ENCODE data around the gene TOMM20. TPM values are rescaled to one million over a fixed set of nuclear protein-coding genes. Genes with fewer than 3 reads are reported as not detected.
A peak's percentile ranks its signal among the peaks of the same experiment; 100 is the strongest.

Gene TOMM20
- total and polyA plus RNA-seq, 9 of the 15 experiments (the other 6 are each of a cell fraction or from before 2014, with no cell fraction given), result 70.6 to 334 (median 159) TPM

GRCh38 chr1:235074523-235075047 lies 54.1 kb downstream of the TOMM20 start:
- H3K4me3 ChIP-seq, result no peak overlapping the region
- H4K20me1 ChIP-seq (replicated peaks; ENCODE audit: control insufficient read depth, insufficient read depth, low read length), result no peaks in the 10 kb centered on the region
- BruUV-seq (replicated peaks), result no TSS peak
- in situ Hi-C loops (cut with MboI) (no loop called here), intact Hi-C loops (cut with micrococcal nuclease) (no loop called here)
- FAIRE-seq (no peak), ATAC-seq (peak; percentile 48), DNase-seq (ENCODE audit: extremely low read depth in 1 of 4, low spot score in 3 of 4) (no peak)
- peaks cover 3% of the 10 kb centered on the region for H3K9me1 ChIP-seq (ENCODE audit: control insufficient read depth, insufficient read depth, low read length)
- H3K27ac ChIP-seq (ENCODE audit: extremely low read depth, low read depth, low read length), result peak overlapping the region; percentile 31; the same call in 1 of the 3 replicates
- H3K4me1 ChIP-seq (replicated peaks in 1 of 2; ENCODE audit: control insufficient read depth in 2 of 2, insufficient read depth in 2 of 2, low read length in 2 of 2), result peaks cover 21 to 26% of the 10 kb centered on the region in 2 experiments
- POLR2A ChIA-PET, result interaction anchor here (0.6 kb wide), 1 partner anchor 470 kb away, joined by 3 read pairs; no protein-coding TSS in a partner anchor
- CTCF ChIA-PET (ENCODE audit: low intra/inter-chr PET ratio), result interaction anchor here (0.6 kb wide), 1 partner anchor 9 kb away, joined by 4 read pairs; no protein-coding TSS in a partner anchor
- H3K27me3 ChIP-seq (ENCODE audit: control insufficient read depth in 2 of 2, insufficient read depth in 2 of 2, low read length in 2 of 2), result no peaks in the 10 kb centered on the region
- peaks cover 6% of the 10 kb centered on the region for H3K9me3 ChIP-seq (replicated peaks; ENCODE audit: control insufficient read depth, insufficient read depth, low read depth, low read length)
- no peaks in the 10 kb centered on the region for H3K79me2 ChIP-seq (ENCODE audit: control insufficient read depth, insufficient read depth, low read length)
- H3K4me2 ChIP-seq (ENCODE audit: insufficient read depth, low read length), result peak overlapping the region; percentile 30; the same call in 1 of the 2 replicates
- peak overlapping the region in 1 of 2 experiments; percentile 46; a peak in 1 of 4 replicates for H3K9ac ChIP-seq (ENCODE audit: insufficient read depth in 1 of 2, low read depth in 2 of 2, low read length in 2 of 2)
- H3K36me3 ChIP-seq (ENCODE audit: control insufficient read depth, insufficient read depth, low read length), result no peaks in the 10 kb centered on the region; the same call in 2 of the 3 replicates
- H2AFZ ChIP-seq (ENCODE audit: low read depth, low read length), result peak overlapping the region; percentile 86
- 28% methylated on average over 14 of the region's 14 CpGs for WGBS (ENCODE audit: insufficient coverage, low coverage, missing lambda C conversion rate)
- TF ChIP-seq FOXK1 (CRISPR knock-in tag; IDR thresholded peaks at IDR 0.05; ENCODE audit: borderline replicate concordance) (no peak), POU5F1 (IDR thresholded peaks at IDR 0.05; ENCODE audit: borderline replicate concordance, low read depth, low read length, partially characterized antibody) (no peak), ATF3 (IDR thresholded peaks at IDR 0.05) (peak; percentile 26; the same call in 1 of the 2 replicates), ATF3 (CRISPR knock-in tag; conservative IDR thresholded peaks at IDR 0.05) (no peak), ARID1B (IDR thresholded peaks at IDR 0.05) (peak; percentile 42; the same call in 1 of the 2 replicates), HNRNPL (IDR thresholded peaks at IDR 0.05; ENCODE audit: low read depth, low read length) (no peak), JUND (IDR thresholded peaks at IDR 0.05; ENCODE audit: borderline replicate concordance, low read depth, low read length) (peak; percentile 19; the same call in 1 of the 2 replicates), JUND (tag; IDR thresholded peaks at IDR 0.05; ENCODE audit: borderline replicate concordance, low read depth, low read length) (0 out of 3 replicates have a peak, but pooled peaks have one; percentile 25), TAF1 (IDR thresholded peaks at IDR 0.05; ENCODE audit: control insufficient read depth, extremely low read depth, insufficient read depth, low read length, severe bottlenecking) (no peak), GATA2 (CRISPR knock-in tag; IDR thresholded peaks at IDR 0.05) (peak; percentile 29; the same call in 1 of the 2 replicates), THAP7 (CRISPR knock-in tag; IDR thresholded peaks at IDR 0.05) (no peak), CEBPG (CRISPR knock-in tag; IDR thresholded peaks at IDR 0.05) (no peak), CEBPG (tag; conservative IDR thresholded peaks at IDR 0.05 in 1 of 2, IDR thresholded peaks at IDR 0.05 in 1 of 2) (0 out of 4 replicates have a peak, but pooled peaks of 1 of the 2 experiments have one; percentile 18), RCOR1 (IDR thresholded peaks at IDR 0.05; ENCODE audit: borderline replicate concordance in 1 of 2, low read depth in 2 of 2, low read length in 2 of 2) (no peak), ELF1 (tag; IDR thresholded peaks at IDR 0.05) (0 out of 2 replicates have a peak, but pooled peaks have one; percentile 19)
- TF ChIP-seq, protein P1, sequence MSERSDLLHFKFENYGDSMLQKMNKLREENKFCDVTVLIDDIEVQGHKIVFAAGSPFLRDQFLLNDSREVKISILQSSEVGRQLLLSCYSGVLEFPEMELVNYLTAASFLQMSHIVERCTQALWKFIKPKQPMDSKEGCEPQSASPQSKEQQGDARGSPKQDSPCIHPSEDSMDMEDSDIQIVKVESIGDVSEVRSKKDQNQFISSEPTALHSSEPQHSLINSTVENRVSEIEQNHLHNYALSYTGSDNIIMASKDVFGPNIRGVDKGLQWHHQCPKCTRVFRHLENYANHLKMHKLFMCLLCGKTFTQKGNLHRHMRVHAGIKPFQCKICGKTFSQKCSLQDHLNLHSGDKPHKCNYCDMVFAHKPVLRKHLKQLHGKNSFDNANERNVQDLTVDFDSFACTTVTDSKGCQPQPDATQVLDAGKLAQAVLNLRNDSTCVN (CRISPR knock-in tag; IDR thresholded peaks at IDR 0.05), result no peak
- TF ChIP-seq, protein P2, sequence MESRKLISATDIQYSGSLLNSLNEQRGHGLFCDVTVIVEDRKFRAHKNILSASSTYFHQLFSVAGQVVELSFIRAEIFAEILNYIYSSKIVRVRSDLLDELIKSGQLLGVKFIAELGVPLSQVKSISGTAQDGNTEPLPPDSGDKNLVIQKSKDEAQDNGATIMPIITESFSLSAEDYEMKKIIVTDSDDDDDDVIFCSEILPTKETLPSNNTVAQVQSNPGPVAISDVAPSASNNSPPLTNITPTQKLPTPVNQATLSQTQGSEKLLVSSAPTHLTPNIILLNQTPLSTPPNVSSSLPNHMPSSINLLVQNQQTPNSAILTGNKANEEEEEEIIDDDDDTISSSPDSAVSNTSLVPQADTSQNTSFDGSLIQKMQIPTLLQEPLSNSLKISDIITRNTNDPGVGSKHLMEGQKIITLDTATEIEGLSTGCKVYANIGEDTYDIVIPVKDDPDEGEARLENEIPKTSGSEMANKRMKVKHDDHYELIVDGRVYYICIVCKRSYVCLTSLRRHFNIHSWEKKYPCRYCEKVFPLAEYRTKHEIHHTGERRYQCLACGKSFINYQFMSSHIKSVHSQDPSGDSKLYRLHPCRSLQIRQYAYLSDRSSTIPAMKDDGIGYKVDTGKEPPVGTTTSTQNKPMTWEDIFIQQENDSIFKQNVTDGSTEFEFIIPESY (CRISPR knock-in tag; IDR thresholded peaks at IDR 0.05), result peak; percentile 71; the same call in 1 of the 2 replicates
